Astrocyte of the cerebellum (primary cell): ENCODE results near the gene LOXHD1.

Experiments used
- DNase-seq: peaks from one replicate; pipeline ENCODE4 v3.0.0-alpha.2; 2011; ENCODE audit warnings: low read depth
- H3K4me3 ChIP-seq: 2 replicates; pipeline ENCODE4 v1.5.1; 2011; ENCODE audit warnings: mild to moderate bottlenecking, low read depth, low read length, moderate library complexity
- in situ Hi-C: cut with HindIII; loops from 2 replicates; pipeline ENCODE4 v1.10.0; 2017; ENCODE audit warnings: low sequenced_read_pairs
- TF ChIP-seq, protein P1 (sequence below): IDR thresholded peaks from 2 replicates; pipeline ENCODE4 v1.5.1; 2012; ENCODE audit warnings: low read length, low read depth, moderate library complexity, mild to moderate bottlenecking; ENCODE audit errors: missing control alignments

Gene LOXHD1

DNA sequence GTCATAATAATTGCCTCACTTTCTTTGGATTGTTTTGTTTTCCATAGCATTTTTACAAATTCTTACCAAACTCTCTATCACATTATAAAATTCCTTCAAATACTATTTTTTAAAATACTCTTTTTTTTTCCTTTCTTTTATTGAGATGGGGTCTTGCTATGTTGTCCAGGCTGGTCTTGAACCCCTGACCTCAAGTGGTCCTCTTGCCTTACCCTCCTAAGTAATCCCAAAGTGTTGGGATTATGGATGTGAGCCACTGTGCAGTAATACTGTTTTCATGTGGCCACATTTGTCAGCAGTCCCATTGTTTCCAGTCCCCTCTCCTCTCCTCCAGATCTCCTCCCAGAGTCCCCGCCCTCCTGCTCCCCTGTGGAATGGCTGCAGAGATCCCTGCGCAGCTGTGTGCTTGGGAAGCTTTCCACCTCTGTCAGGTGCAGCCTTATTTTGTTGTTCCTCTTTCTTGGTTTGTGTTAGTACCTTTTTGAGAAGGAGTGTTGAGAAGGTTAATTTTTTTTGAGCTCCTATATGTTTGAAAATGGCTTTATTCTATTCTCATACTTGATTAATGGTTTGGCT lies 227.3 kb downstream of the LOXHD1 start:
- in situ Hi-C loops, result no loop called here
- TF ChIP-seq, protein P1, sequence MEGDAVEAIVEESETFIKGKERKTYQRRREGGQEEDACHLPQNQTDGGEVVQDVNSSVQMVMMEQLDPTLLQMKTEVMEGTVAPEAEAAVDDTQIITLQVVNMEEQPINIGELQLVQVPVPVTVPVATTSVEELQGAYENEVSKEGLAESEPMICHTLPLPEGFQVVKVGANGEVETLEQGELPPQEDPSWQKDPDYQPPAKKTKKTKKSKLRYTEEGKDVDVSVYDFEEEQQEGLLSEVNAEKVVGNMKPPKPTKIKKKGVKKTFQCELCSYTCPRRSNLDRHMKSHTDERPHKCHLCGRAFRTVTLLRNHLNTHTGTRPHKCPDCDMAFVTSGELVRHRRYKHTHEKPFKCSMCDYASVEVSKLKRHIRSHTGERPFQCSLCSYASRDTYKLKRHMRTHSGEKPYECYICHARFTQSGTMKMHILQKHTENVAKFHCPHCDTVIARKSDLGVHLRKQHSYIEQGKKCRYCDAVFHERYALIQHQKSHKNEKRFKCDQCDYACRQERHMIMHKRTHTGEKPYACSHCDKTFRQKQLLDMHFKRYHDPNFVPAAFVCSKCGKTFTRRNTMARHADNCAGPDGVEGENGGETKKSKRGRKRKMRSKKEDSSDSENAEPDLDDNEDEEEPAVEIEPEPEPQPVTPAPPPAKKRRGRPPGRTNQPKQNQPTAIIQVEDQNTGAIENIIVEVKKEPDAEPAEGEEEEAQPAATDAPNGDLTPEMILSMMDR, result no peak
- no peak overlapping the region for H3K4me3 ChIP-seq
- DNase-seq, result no peak

DNA sequence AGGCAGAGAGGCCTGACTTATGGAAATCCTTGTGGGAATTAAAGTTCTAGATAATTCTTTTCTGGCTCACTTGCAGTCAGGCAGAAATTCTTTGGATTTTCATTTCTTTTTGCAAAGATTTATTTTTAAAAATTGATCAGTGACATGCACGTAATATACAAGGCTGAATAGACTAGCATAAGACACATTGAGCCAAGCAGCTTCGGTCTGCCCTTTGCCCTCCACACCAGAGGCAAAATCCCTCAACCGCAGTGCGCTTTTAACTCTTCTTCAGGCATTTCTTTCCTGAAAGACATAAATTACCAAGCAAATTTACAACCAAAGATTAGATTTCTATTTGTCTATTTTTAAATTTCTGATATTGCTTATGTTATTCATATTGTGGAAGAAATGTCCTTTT lies 227.9 kb downstream of the LOXHD1 start:
- in situ Hi-C loops, result no loop called here
- H3K4me3 ChIP-seq, result no peak overlapping the region
- TF ChIP-seq, protein P1, result no peak

DNA sequence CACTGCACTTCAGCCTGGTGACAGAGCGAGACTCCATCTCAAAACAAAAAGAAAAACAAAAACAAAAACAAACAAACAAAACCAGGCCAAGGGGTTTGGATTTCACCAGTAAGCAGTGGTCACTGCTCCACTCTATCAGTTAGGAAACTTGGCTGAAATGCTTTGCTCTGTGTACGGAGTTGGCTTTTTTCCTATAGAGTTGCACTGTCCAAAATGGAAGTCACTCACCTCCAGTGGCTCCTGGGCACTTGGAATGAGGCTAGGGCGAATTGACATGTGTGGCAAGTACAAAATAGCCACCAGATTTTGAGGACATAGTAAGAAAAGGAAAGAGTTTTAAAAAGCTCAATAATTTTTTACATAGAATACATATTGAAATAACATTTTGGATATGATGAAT lies 228.7 kb downstream of the LOXHD1 start:
- in situ Hi-C loops, result no loop called here
- TF ChIP-seq, protein P1, result no peak
- DNase-seq, result no peak

More for the DNA sequence above, 227.9 kb downstream of the LOXHD1 start:
- DNase-seq, result no peak

DNA sequence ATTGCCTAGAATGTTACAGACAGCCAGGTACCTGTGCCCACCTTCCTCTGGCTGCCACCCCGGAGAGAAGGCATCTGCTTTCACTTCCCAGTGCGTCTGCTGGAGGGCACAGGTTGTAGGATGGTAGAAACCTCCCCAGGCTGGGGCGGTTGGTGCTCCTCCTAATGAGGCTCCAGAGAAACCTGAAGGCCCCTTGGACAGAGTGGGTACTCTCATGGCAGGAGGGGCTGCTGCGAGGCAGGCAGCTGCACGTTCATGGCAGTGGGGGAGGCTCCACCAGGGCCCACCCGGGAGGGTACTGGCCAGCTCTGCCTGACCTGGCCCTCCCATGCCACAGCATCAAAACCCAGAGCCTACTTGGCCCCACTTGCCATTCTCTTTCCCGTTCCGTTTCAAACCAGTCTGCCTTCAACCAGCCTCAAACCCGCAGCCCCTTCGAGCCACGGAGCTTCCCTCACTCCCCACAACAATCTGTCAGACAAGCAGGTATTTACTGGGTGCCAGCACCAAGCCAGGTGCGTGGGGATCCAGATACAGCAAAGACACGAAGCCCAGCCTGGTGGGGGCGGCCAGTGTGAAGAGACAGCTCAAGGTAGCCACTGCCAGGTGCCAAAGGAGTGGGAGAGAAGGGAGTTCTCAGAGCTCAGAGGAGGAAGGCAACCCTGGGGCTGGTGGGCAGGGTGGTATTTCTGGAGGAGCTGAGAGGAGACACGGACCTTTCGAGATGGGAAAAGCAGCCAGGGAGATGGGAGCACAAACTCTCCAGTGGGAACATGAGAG lies 229.6 kb downstream of the LOXHD1 start:
- TF ChIP-seq, protein P1, result no peak
- no peak for DNase-seq
- in situ Hi-C loops, result no loop called here
- H3K4me3 ChIP-seq, result no peak overlapping the region

More for the DNA sequence above, 228.7 kb downstream of the LOXHD1 start:
- no peak overlapping the region for H3K4me3 ChIP-seq
